Endodermal cell (in vitro differentiated cells): Measurements from ENCODE around the gene MBD5. TPM values are rescaled to one million over a fixed set of nuclear protein-coding genes. Genes with fewer than 3 reads are reported as not detected.

Experiments
- DNase-seq: peaks from one replicate; pipeline ENCODE4 v3.0.0-alpha.2; 2017
- H3K27ac ChIP-seq: 2 replicates; pipeline ENCODE4 v1.5.1; 2013; ENCODE audit warnings: mild to moderate bottlenecking, low read depth, low read length, moderate library complexity
- H3K27me3 ChIP-seq: 2 replicates; pipeline ENCODE4 v1.6.1; 2013; ENCODE audit warnings: mild to moderate bottlenecking, low read length, moderate library complexity; ENCODE audit not compliant: insufficient read depth, control insufficient read depth, poor library complexity, severe bottlenecking
- H3K36me3 ChIP-seq: 2 replicates; pipeline ENCODE4 v1.7.0; 2013; ENCODE audit warnings: mild to moderate bottlenecking, low read length, moderate library complexity; ENCODE audit not compliant: control insufficient read depth, insufficient read depth
- H3K4me1 ChIP-seq: one replicate; pipeline ENCODE4 v1.7.0; 2013; ENCODE audit warnings: low read length; ENCODE audit not compliant: control insufficient read depth, insufficient read depth
- H3K4me3 ChIP-seq: 2 replicates; pipeline ENCODE4 v1.5.1; 2013; ENCODE audit warnings: mild to moderate bottlenecking, low read length, moderate library complexity
- H3K9ac ChIP-seq: 2 replicates; pipeline ENCODE4 v1.6.1; 2013; ENCODE audit warnings: mild to moderate bottlenecking, low read length, moderate library complexity; ENCODE audit not compliant: poor library complexity, severe bottlenecking; ENCODE audit errors: extremely low read depth
- H3K9me3 ChIP-seq: 2 replicates; pipeline ENCODE4 v1.6.1; 2013; ENCODE audit warnings: mild to moderate bottlenecking, low read length, moderate library complexity; ENCODE audit not compliant: control insufficient read depth
- H3K27ac Mint-ChIP-seq: 2 replicates; pipeline ENCODE4 v1.8.0; 2020; ENCODE audit warnings: mixed read lengths
- H3K27me3 Mint-ChIP-seq: 2 replicates; pipeline ENCODE4 v1.8.0; 2021; ENCODE audit warnings: mild to moderate bottlenecking, mixed read lengths; ENCODE audit not compliant: insufficient read depth
- H3K36me3 Mint-ChIP-seq: 2 replicates; pipeline ENCODE4 v1.8.0; 2020; ENCODE audit warnings: low read depth, mixed read lengths
- H3K4me1 Mint-ChIP-seq: 2 replicates; pipeline ENCODE4 v1.8.0; 2020; ENCODE audit warnings: mixed read lengths
- H3K4me3 Mint-ChIP-seq: 2 replicates; pipeline ENCODE4 v1.8.0; 2020; ENCODE audit warnings: mild to moderate bottlenecking, moderate library complexity, mixed read lengths
- H3K9me3 Mint-ChIP-seq: 2 replicates; pipeline ENCODE4 v1.8.0; 2020; ENCODE audit warnings: mild to moderate bottlenecking, mixed read lengths
- CTCF ChIP-seq: fragments of 200-600 bp; sonication (generic); conservative IDR thresholded peaks from 2 replicates; pipeline ENCODE4 v1.5.0; 2021; ENCODE audit warnings: antibody characterized with exemption, mild to moderate bottlenecking
- WGBS, 2 experiments: methylation state at CpG; one replicate each; pipeline versions ENCODE4 v1.1.5 to v1.1.7; 2013; ENCODE audit warnings: missing lambda C conversion rate in 2 of 2, mixed read lengths in 1 of 2; ENCODE audit not compliant: insufficient coverage in 1 of 2, insufficient read length in 1 of 2; 5-methylcytosine and 5-hydroxymethylcytosine counted together
- total RNA-seq, 2 donors: library from RNA; stranded (reverse); fragmentation: NEBNext Ultra II Directional in 1 of 2; extraction: Animal tissue kit (Norgen Biotek cat#: 25700) in 1 of 2; gene quantifications; 2 replicates in 1 of 2; 3 replicates in 1 of 2; pipeline ENCODE4 v1.2.1, GENCODE V29; 2021

The MBD5 gene
- total RNA-seq, 2 donors from 2014 or later, result 49.1 to 55.7 TPM

- Mint-ChIP-seq H3K4me3 (no peak overlapping the region), H3K27ac (no peak overlapping the region), H3K4me1 (peaks cover 21% of the 10 kb centered on the region), H3K9me3 (peaks cover 23% of the 10 kb centered on the region), H3K36me3 (peaks cover 34% of the 10 kb centered on the region), H3K27me3 (no peaks in the 10 kb centered on the region)
- peaks cover 15% of the 10 kb centered on the region for H3K36me3 ChIP-seq
- no peak overlapping the region for H3K27ac ChIP-seq
- H3K9me3 ChIP-seq, result peaks cover 22% of the 10 kb centered on the region
- DNase-seq, result no peak
- H3K4me3 ChIP-seq, result no peak overlapping the region
- peaks cover 3% of the 10 kb centered on the region for H3K4me1 ChIP-seq
- no peaks in the 10 kb centered on the region for H3K27me3 ChIP-seq
- no peak for TF ChIP-seq CTCF
- H3K9ac ChIP-seq, result no peak overlapping the region
Observed at GRCh38 chr2:147996828-147997227, 24.1 kb upstream of the MBD5 start.

- H3K4me1 Mint-ChIP-seq, result peaks cover 23% of the 10 kb centered on the region
- H3K27me3 Mint-ChIP-seq, result no peaks in the 10 kb centered on the region
- Histone ChIP-seq H3K4me3 (no peak overlapping the region), H3K36me3 (peaks cover 15% of the 10 kb centered on the region), H3K27ac (no peak overlapping the region), H3K9ac (no peak overlapping the region), H3K9me3 (peaks cover 22% of the 10 kb centered on the region), H3K4me1 (peaks cover 3% of the 10 kb centered on the region), H3K27me3 (no peaks in the 10 kb centered on the region)
- peaks cover 43% of the 10 kb centered on the region for H3K36me3 Mint-ChIP-seq
- H3K9me3 Mint-ChIP-seq, result peaks cover 37% of the 10 kb centered on the region
- H3K4me3 Mint-ChIP-seq, result no peak overlapping the region
- TF ChIP-seq CTCF, result no peak
- no peak for DNase-seq
- 89 to 95% methylated on average over 4 of the region's 4 CpGs for WGBS, 2 experiments
- no peak overlapping the region for H3K27ac Mint-ChIP-seq
Observed at GRCh38 chr2:147998203-147998602, 22.7 kb upstream of the MBD5 start.

GRCh38 chr2:147999126-147999525 is 21.8 kb upstream of the MBD5 start:
- 75 to 79% methylated on average over 1 of the region's 2 CpGs for WGBS, 2 experiments
- no peak overlapping the region for H3K27ac ChIP-seq
- H3K27me3 Mint-ChIP-seq, result no peaks in the 10 kb centered on the region

More at GRCh38 chr2:147999126-147999525, 21.8 kb upstream of the MBD5 start:
- no peak for DNase-seq
- Histone ChIP-seq H3K9me3 (peaks cover 22% of the 10 kb centered on the region), H3K36me3 (peaks cover 15% of the 10 kb centered on the region), H3K9ac (no peak overlapping the region), H3K27me3 (no peaks in the 10 kb centered on the region), H3K4me1 (peaks cover 3% of the 10 kb centered on the region), H3K4me3 (no peak overlapping the region)
- Mint-ChIP-seq H3K4me3 (no peak overlapping the region), H3K36me3 (peaks cover 50% of the 10 kb centered on the region), H3K9me3 (peaks cover 46% of the 10 kb centered on the region), H3K27ac (no peak overlapping the region), H3K4me1 (peaks cover 23% of the 10 kb centered on the region)
- no peak for TF ChIP-seq CTCF
